Activated T-helper 17 cell treated with anti-CD3 and anti-CD28 coated beads, Interleukin-2, amount 50 U/mL, for 72 hours (primary cell): ENCODE measurements around the gene TMEM87B. TPM values are rescaled to one million over a fixed set of nuclear protein-coding genes. Genes with fewer than 3 reads are reported as not detected.
A peak's percentile ranks its signal among the peaks of the same experiment; 100 is the strongest.

Source experiments
- ATAC-seq: fragments of 150-1000 bp; cut with Tn5 transposase; replicated peaks from 2 replicates; pipeline ENCODE4 v1.10.0; 2021; ENCODE audit warnings: mild to moderate bottlenecking, moderate library complexity
- H3K27ac Mint-ChIP-seq: one replicate; pipeline ENCODE4 v1.8.0; 2022; ENCODE audit warnings: mixed read lengths
- H3K27me3 Mint-ChIP-seq: one replicate; pipeline ENCODE4 v1.8.0; 2022; ENCODE audit warnings: mixed read lengths
- H3K36me3 Mint-ChIP-seq: one replicate; pipeline ENCODE4 v1.8.0; 2022; ENCODE audit warnings: low read depth, mild to moderate bottlenecking, mixed read lengths
- H3K4me1 Mint-ChIP-seq: one replicate; pipeline ENCODE4 v1.8.0; 2022; ENCODE audit warnings: mixed read lengths
- H3K4me3 Mint-ChIP-seq: one replicate; pipeline ENCODE4 v1.8.0; 2022; ENCODE audit warnings: mild to moderate bottlenecking, mixed read lengths
- H3K9me3 Mint-ChIP-seq: one replicate; pipeline ENCODE4 v1.8.0; 2022; ENCODE audit warnings: mixed read lengths
- total RNA-seq, 2 donors: library from RNA; stranded (reverse); gene quantifications; one replicate each; pipeline ENCODE4 v1.2.3, GENCODE V29; 2022

The TMEM87B gene
- total RNA-seq, 2 donors from 2014 or later = 19.9 to 27.7 TPM

GRCh38 chr2:112162341-112162740, 107.3 kb downstream of the TMEM87B start:
- Mint-ChIP-seq H3K9me3 (no peaks in the 10 kb centered on the region), H3K4me3 (no peak overlapping the region), H3K4me1 (peaks cover 10% of the 10 kb centered on the region), H3K27ac (no peak overlapping the region), H3K36me3 (no peaks in the 10 kb centered on the region), H3K27me3 (no peaks in the 10 kb centered on the region)
- no peak for ATAC-seq

GRCh38 chr2:112162956-112163355, 107.9 kb downstream of the TMEM87B start:
- no peaks in the 10 kb centered on the region for H3K9me3 Mint-ChIP-seq
- no peaks in the 10 kb centered on the region for H3K27me3 Mint-ChIP-seq
- no peak overlapping the region for H3K27ac Mint-ChIP-seq
- H3K4me3 Mint-ChIP-seq = no peak overlapping the region
- peaks cover 9% of the 10 kb centered on the region for H3K4me1 Mint-ChIP-seq
- H3K36me3 Mint-ChIP-seq = no peaks in the 10 kb centered on the region
- ATAC-seq = no peak

- no peaks in the 10 kb centered on the region for H3K36me3 Mint-ChIP-seq
- no peak for ATAC-seq
- H3K4me1 Mint-ChIP-seq = peaks cover 11% of the 10 kb centered on the region
- no peak overlapping the region for H3K4me3 Mint-ChIP-seq
- no peaks in the 10 kb centered on the region for H3K27me3 Mint-ChIP-seq
- peak overlapping the region; percentile 29 for H3K27ac Mint-ChIP-seq
- H3K9me3 Mint-ChIP-seq = no peaks in the 10 kb centered on the region
Measured at GRCh38 chr2:112163541-112163981, 108.5 kb downstream of the TMEM87B start.

- ATAC-seq = no peak
- H3K27ac Mint-ChIP-seq = no peak overlapping the region
- no peaks in the 10 kb centered on the region for H3K27me3 Mint-ChIP-seq
- H3K4me3 Mint-ChIP-seq = no peak overlapping the region
- H3K4me1 Mint-ChIP-seq = peaks cover 17% of the 10 kb centered on the region
- H3K36me3 Mint-ChIP-seq = no peaks in the 10 kb centered on the region
- no peaks in the 10 kb centered on the region for H3K9me3 Mint-ChIP-seq
Measured at GRCh38 chr2:112164876-112165275, 109.8 kb downstream of the TMEM87B start.

GRCh38 chr2:112165296-112165695, 110.2 kb downstream of the TMEM87B start:
- no peaks in the 10 kb centered on the region for H3K27me3 Mint-ChIP-seq
- H3K9me3 Mint-ChIP-seq = no peaks in the 10 kb centered on the region
- no peaks in the 10 kb centered on the region for H3K36me3 Mint-ChIP-seq
- ATAC-seq = no peak
- H3K27ac Mint-ChIP-seq = no peak overlapping the region
- peaks cover 17% of the 10 kb centered on the region for H3K4me1 Mint-ChIP-seq
- no peak overlapping the region for H3K4me3 Mint-ChIP-seq

- H3K36me3 Mint-ChIP-seq = no peaks in the 10 kb centered on the region
- H3K4me3 Mint-ChIP-seq = peak overlapping the region; percentile 58
- H3K9me3 Mint-ChIP-seq = no peaks in the 10 kb centered on the region
- H3K4me1 Mint-ChIP-seq = peaks cover 17% of the 10 kb centered on the region
- peak; percentile 73 for ATAC-seq
- H3K27ac Mint-ChIP-seq = peak overlapping the region; percentile 43
- H3K27me3 Mint-ChIP-seq = no peaks in the 10 kb centered on the region
Measured at GRCh38 chr2:112166806-112167499, 111.9 kb downstream of the TMEM87B start.

- Mint-ChIP-seq H3K9me3 (no peaks in the 10 kb centered on the region), H3K4me3 (no peak overlapping the region), H3K27me3 (no peaks in the 10 kb centered on the region), H3K4me1 (peaks cover 19% of the 10 kb centered on the region), H3K36me3 (no peaks in the 10 kb centered on the region), H3K27ac (no peak overlapping the region)
- ATAC-seq = no peak
Measured at GRCh38 chr2:112168422-112169124, 113.5 kb downstream of the TMEM87B start.

Other genes with a start within 250 kb of the TMEM87B start
- gene ANAPC1, start 171.1 kb upstream of the TMEM87B start, total RNA-seq = 100 to 1,000 TPM in 1 of 2 donors, 10 to 100 TPM in 1; 75.6 to 119 TPM
- under 1 TPM; 0.43 to 0.87 TPM for gene MERTK, start 156.7 kb upstream of the TMEM87B start, total RNA-seq
- gene FBLN7, start 83.1 kb downstream of the TMEM87B start, total RNA-seq = 10 to 100 TPM; 24.4 to 49.9 TPM
- gene ZC3H8, start 199.8 kb downstream of the TMEM87B start, total RNA-seq = 10 to 100 TPM; 21.2 to 29.5 TPM
- gene ZC3H6, start 220.3 kb downstream of the TMEM87B start, total RNA-seq = 10 to 100 TPM in 1 of 2 donors, 1 to 10 TPM in 1; 2.1 to 11.8 TPM